ENCODE results near the gene VAV1. TPM values are rescaled to one million over a fixed set of nuclear protein-coding genes. Genes with fewer than 3 reads are reported as not detected.

VAV1 gene
- total and polyA plus RNA-seq, 2 donors (not counting 1 experiment from before 2014, with no cell fraction given): 62.7 to 98.8 TPM

- Histone ChIP-seq H3K79me2 (ENCODE audit: control insufficient read depth, insufficient read depth, low read length) (peaks cover 14% of the 10 kb centered on the region), H3K4me2 (replicated peaks; ENCODE audit: low read depth, low read length, poor library complexity, severe bottlenecking) (no peak overlapping the region), H2AFZ (ENCODE audit: insufficient read depth, low read depth, low read length, poor library complexity, severe bottlenecking) (no peak overlapping the region), H3K27me3 (replicated peaks in 1 of 4; ENCODE audit: control extremely low read depth in 1 of 4, control insufficient read depth in 3 of 4, insufficient read depth in 4 of 4, low read length in 3 of 4) (no peaks in the 10 kb centered on the region), H3K9ac (ENCODE audit: low read length) (no peak overlapping the region), H3K9me3 (ENCODE audit: control extremely low read depth in 1 of 3, control insufficient read depth in 2 of 3, insufficient read depth in 1 of 3, low read length in 2 of 3) (no peaks in the 10 kb centered on the region), H3K4me3 (ENCODE audit: control extremely low read depth in 1 of 5, extremely low read depth in 1 of 5, insufficient read depth in 1 of 5, low read depth in 2 of 5, low read length in 4 of 5) (no peak overlapping the region), H4K20me1 (ENCODE audit: control insufficient read depth, insufficient read depth, low read length, poor library complexity, severe bottlenecking) (no peaks in the 10 kb centered on the region), H3K27ac (ENCODE audit: low read length in 2 of 2) (no peak overlapping the region), H3K36me3 (replicated peaks in 1 of 2; ENCODE audit: control extremely low read depth in 1 of 2, control insufficient read depth in 1 of 2, extremely low read depth in 1 of 2, insufficient read depth in 2 of 2, low read length in 1 of 2) (peaks cover 0 to 10% of the 10 kb centered on the region in 2 experiments), H3K4me1 (ENCODE audit: control insufficient read depth in 2 of 2, insufficient read depth in 2 of 2, low read length in 2 of 2) (peaks cover 19 to 22% of the 10 kb centered on the region in 2 donors)
- Mint-ChIP-seq H3K4me1 (peaks cover 29% of the 10 kb centered on the region), H3K9me3 (ENCODE audit: insufficient read depth) (no peaks in the 10 kb centered on the region), H3K27me3 (no peaks in the 10 kb centered on the region), H3K27ac (no peak overlapping the region), H3K4me3 (no peak overlapping the region)
- 94% methylated on average over 22 of the region's 22 CpGs for WGBS (ENCODE audit: insufficient coverage)
- intact Hi-C loops (cut with micrococcal nuclease): no loop called here
- CTCF ChIA-PET: no interaction called here
- DNase-seq (no peak), ATAC-seq (ENCODE audit: low read depth) (no peak)
- no peak for TF ChIP-seq EZH2 (IDR thresholded peaks at IDR 0.05; ENCODE audit: borderline replicate concordance, insufficient read depth, low read depth, low read length, poor library complexity, severe bottlenecking)
- TF ChIP-seq, protein P1, sequence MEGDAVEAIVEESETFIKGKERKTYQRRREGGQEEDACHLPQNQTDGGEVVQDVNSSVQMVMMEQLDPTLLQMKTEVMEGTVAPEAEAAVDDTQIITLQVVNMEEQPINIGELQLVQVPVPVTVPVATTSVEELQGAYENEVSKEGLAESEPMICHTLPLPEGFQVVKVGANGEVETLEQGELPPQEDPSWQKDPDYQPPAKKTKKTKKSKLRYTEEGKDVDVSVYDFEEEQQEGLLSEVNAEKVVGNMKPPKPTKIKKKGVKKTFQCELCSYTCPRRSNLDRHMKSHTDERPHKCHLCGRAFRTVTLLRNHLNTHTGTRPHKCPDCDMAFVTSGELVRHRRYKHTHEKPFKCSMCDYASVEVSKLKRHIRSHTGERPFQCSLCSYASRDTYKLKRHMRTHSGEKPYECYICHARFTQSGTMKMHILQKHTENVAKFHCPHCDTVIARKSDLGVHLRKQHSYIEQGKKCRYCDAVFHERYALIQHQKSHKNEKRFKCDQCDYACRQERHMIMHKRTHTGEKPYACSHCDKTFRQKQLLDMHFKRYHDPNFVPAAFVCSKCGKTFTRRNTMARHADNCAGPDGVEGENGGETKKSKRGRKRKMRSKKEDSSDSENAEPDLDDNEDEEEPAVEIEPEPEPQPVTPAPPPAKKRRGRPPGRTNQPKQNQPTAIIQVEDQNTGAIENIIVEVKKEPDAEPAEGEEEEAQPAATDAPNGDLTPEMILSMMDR (IDR thresholded peaks at IDR 0.05): no peak
- POLR2A ChIA-PET: no interaction called here
Measured at GRCh38 chr19:6731822-6732221, 40.7 kb upstream of the VAV1 start.

GRCh38 chr19:6732803-6733337 is 39.6 kb upstream of the VAV1 start:
- ChIA-PET POLR2A (no interaction called here), CTCF (interaction anchor here (2.0 kb wide), 1 partner anchor 131 kb away, joined by 4 read pairs; no protein-coding TSS in a partner anchor)
- H3K4me1 Mint-ChIP-seq: peaks cover 30% of the 10 kb centered on the region
- peaks cover 0 to 10% of the 10 kb centered on the region in 2 experiments for H3K36me3 ChIP-seq (replicated peaks in 1 of 2; ENCODE audit: control extremely low read depth in 1 of 2, control insufficient read depth in 1 of 2, extremely low read depth in 1 of 2, insufficient read depth in 2 of 2, low read length in 1 of 2)
- peaks cover 14% of the 10 kb centered on the region for H3K79me2 ChIP-seq (ENCODE audit: control insufficient read depth, insufficient read depth, low read length)
- no peaks in the 10 kb centered on the region for H3K9me3 Mint-ChIP-seq (ENCODE audit: insufficient read depth)
- H3K9me3 ChIP-seq (ENCODE audit: control extremely low read depth in 1 of 3, control insufficient read depth in 2 of 3, insufficient read depth in 1 of 3, low read length in 2 of 3): no peaks in the 10 kb centered on the region
- H3K27me3 Mint-ChIP-seq: no peaks in the 10 kb centered on the region
- H3K4me3 Mint-ChIP-seq: no peak overlapping the region
- no peak overlapping the region for H2AFZ ChIP-seq (ENCODE audit: insufficient read depth, low read depth, low read length, poor library complexity, severe bottlenecking)
- no peak overlapping the region for H3K4me3 ChIP-seq (ENCODE audit: control extremely low read depth in 1 of 5, extremely low read depth in 1 of 5, insufficient read depth in 1 of 5, low read depth in 2 of 5, low read length in 4 of 5)
- intact Hi-C loops (cut with micrococcal nuclease): no loop called here
- DNase-seq: no peak
- H4K20me1 ChIP-seq (ENCODE audit: control insufficient read depth, insufficient read depth, low read length, poor library complexity, severe bottlenecking): no peaks in the 10 kb centered on the region
- 93% methylated on average over 21 of the region's 21 CpGs for WGBS (ENCODE audit: insufficient coverage)
- H3K4me1 ChIP-seq (ENCODE audit: control insufficient read depth in 2 of 2, insufficient read depth in 2 of 2, low read length in 2 of 2): peaks cover 21 to 27% of the 10 kb centered on the region in 2 donors
- ATAC-seq (ENCODE audit: low read depth): no peak
- H3K27ac ChIP-seq (ENCODE audit: low read length in 2 of 2): no peak overlapping the region
- TF ChIP-seq, protein P1 (IDR thresholded peaks at IDR 0.05): no peak
- TF ChIP-seq EZH2 (IDR thresholded peaks at IDR 0.05; ENCODE audit: borderline replicate concordance, insufficient read depth, low read depth, low read length, poor library complexity, severe bottlenecking): no peak
- no peak overlapping the region for H3K4me2 ChIP-seq (replicated peaks; ENCODE audit: low read depth, low read length, poor library complexity, severe bottlenecking)
- peak overlapping the region; percentile 37 for H3K27ac Mint-ChIP-seq
- H3K9ac ChIP-seq (ENCODE audit: low read length): no peak overlapping the region
- no peaks in the 10 kb centered on the region for H3K27me3 ChIP-seq (replicated peaks in 1 of 4; ENCODE audit: control extremely low read depth in 1 of 4, control insufficient read depth in 3 of 4, insufficient read depth in 4 of 4, low read length in 3 of 4)
